ENCODE measurements around the gene MTMR3. TPM values are rescaled to one million over a fixed set of nuclear protein-coding genes. Genes with fewer than 3 reads are reported as not detected.

Gene MTMR3
- total and polyA plus RNA-seq, 2 of the 8 experiments (the other 6 are each of a cell fraction or from before 2014, with no cell fraction given) = 16.9 to 18.5 TPM

DNA sequence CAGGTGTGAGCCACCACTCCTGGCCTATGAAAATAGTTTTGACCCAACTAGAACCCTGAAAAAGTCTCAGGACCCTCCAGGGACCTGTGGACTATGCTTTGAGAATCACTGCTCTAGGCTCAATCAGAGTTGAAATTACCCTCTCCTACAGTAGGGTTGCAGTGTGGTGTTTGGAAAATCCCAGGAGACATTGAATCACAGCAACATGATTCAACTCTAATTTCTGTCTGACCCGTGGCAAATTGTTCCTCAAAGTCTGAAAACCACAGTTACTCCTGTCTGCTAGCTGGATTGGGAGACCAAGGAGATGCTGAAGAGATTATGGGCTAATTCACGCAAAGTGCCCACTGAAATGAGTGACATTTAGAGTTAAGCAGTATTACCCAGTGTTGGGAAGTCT is 5.4 kb upstream of the MTMR3 start (continued):
- no peak for TF ChIP-seq HDAC2 (IDR thresholded peaks at IDR 0.05; ENCODE audit: borderline replicate concordance in 1 of 2, low read depth in 2 of 2, low read length in 2 of 2)
